Measurements from ENCODE around the gene SDHAF3.

DNA sequence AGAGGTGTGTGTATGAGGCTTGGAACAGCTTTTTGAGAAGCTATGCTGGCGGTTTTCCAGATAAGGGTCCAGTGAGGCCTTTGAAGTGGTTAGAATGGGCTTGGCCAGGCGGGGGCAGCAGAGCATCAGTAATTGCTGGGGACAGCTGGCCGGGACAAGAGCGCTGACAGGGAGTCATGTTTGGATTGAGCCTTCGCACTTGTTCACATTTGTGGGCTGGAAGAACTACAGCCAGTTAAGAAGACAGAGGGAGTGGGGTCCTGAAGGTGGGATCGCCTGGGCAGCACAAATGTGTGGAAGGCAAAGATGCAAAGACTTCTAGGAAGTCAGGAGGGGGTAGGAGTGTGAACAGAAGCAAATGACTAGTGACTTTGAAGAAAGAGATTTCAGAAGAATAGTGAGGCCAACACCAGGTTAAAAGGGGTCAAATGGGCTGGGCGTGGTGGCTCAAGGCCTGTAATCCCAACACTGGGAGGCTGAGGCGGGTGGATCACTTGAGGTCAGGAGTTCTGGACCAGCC, 12.7 kb upstream of the SDHAF3 start:
- TF ChIP-seq, protein P1, sequence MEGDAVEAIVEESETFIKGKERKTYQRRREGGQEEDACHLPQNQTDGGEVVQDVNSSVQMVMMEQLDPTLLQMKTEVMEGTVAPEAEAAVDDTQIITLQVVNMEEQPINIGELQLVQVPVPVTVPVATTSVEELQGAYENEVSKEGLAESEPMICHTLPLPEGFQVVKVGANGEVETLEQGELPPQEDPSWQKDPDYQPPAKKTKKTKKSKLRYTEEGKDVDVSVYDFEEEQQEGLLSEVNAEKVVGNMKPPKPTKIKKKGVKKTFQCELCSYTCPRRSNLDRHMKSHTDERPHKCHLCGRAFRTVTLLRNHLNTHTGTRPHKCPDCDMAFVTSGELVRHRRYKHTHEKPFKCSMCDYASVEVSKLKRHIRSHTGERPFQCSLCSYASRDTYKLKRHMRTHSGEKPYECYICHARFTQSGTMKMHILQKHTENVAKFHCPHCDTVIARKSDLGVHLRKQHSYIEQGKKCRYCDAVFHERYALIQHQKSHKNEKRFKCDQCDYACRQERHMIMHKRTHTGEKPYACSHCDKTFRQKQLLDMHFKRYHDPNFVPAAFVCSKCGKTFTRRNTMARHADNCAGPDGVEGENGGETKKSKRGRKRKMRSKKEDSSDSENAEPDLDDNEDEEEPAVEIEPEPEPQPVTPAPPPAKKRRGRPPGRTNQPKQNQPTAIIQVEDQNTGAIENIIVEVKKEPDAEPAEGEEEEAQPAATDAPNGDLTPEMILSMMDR (tag by site-specific recombination; IDR thresholded peaks at IDR 0.05), result peak; percentile 83
- TF ChIP-seq ZNF785 (tag by site-specific recombination; IDR thresholded peaks at IDR 0.05) (no peak), ZNF48 (tag by site-specific recombination; IDR thresholded peaks at IDR 0.05) (no peak), ZNF248 (tag by site-specific recombination; IDR thresholded peaks at IDR 0.05) (no peak), REPIN1 (tag by site-specific recombination; IDR thresholded peaks at IDR 0.05; ENCODE audit: low read depth) (no peak), SP2 (tag by site-specific recombination; IDR thresholded peaks at IDR 0.05) (no peak)
- TF ChIP-seq, protein P2, sequence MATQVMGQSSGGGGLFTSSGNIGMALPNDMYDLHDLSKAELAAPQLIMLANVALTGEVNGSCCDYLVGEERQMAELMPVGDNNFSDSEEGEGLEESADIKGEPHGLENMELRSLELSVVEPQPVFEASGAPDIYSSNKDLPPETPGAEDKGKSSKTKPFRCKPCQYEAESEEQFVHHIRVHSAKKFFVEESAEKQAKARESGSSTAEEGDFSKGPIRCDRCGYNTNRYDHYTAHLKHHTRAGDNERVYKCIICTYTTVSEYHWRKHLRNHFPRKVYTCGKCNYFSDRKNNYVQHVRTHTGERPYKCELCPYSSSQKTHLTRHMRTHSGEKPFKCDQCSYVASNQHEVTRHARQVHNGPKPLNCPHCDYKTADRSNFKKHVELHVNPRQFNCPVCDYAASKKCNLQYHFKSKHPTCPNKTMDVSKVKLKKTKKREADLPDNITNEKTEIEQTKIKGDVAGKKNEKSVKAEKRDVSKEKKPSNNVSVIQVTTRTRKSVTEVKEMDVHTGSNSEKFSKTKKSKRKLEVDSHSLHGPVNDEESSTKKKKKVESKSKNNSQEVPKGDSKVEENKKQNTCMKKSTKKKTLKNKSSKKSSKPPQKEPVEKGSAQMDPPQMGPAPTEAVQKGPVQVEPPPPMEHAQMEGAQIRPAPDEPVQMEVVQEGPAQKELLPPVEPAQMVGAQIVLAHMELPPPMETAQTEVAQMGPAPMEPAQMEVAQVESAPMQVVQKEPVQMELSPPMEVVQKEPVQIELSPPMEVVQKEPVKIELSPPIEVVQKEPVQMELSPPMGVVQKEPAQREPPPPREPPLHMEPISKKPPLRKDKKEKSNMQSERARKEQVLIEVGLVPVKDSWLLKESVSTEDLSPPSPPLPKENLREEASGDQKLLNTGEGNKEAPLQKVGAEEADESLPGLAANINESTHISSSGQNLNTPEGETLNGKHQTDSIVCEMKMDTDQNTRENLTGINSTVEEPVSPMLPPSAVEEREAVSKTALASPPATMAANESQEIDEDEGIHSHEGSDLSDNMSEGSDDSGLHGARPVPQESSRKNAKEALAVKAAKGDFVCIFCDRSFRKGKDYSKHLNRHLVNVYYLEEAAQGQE (tag by site-specific recombination; IDR thresholded peaks at IDR 0.05), result no peak

All from HEK293 (cell line).